Adrenal gland (tissue), 12 donors: ENCODE measurements around the gene CALD1. TPM values are rescaled to one million over a fixed set of nuclear protein-coding genes. Genes with fewer than 3 reads are reported as not detected.
A peak's percentile ranks its signal among the peaks of the same experiment; 100 is the strongest.

Source experiments
- DNase-seq, 7 donors: peaks; one replicate each; pipeline ENCODE4 v3.0.0-alpha.2; 2019 to 2020
- H3K27ac ChIP-seq, 5 donors: fragments of 200-600 bp; sonication (generic) in 4 of 5; 1 replicate in 3 of 5; 2 replicates in 2 of 5; pipeline versions ENCODE4 v1.5.1 to v1.8.0; 2016 to 2020; ENCODE audit warnings: mild to moderate bottlenecking in 1 of 5
- H3K27me3 ChIP-seq: fragments of 200-600 bp; 2 replicates; pipeline ENCODE4 v1.8.0; 2021
- H3K36me3 ChIP-seq, 2 donors: fragments of 200-600 bp; replicated peaks in 1 of 2; 1 replicate in 1 of 2; 2 replicates in 1 of 2; pipeline versions ENCODE4 v1.5.1 to v1.8.0; 2018 to 2022
- H3K4me1 ChIP-seq, 2 donors: fragments of 200-600 bp; replicated peaks in 1 of 2; 1 replicate in 1 of 2; 2 replicates in 1 of 2; pipeline versions ENCODE4 v1.5.1 to v1.8.0; 2018 to 2021
- H3K4me3 ChIP-seq, 4 donors: fragments of 200-600 bp; sonication (generic) in 3 of 4; one replicate each; pipeline ENCODE4 v1.5.1; 2016 to 2018
- H3K9me3 ChIP-seq, 3 donors: fragments of 200-600 bp; sonication (generic) in 1 of 3; replicated peaks in 1 of 3; 1 replicate in 2 of 3; 2 replicates in 1 of 3; pipeline versions ENCODE4 v1.5.1 to v1.8.0; 2016 to 2021
- CTCF ChIP-seq, 6 experiments: fragments of 450-650 bp in 4 of 6; fragments of 200-600 bp in 2 of 6; sonication (generic) in 1 of 6; IDR thresholded peaks; 1 replicate in 5 of 6; 2 replicates in 1 of 6; pipeline versions ENCODE4 v1.5.1 to v1.8.0; 2016 to 2021; ENCODE audit warnings: antibody characterized with exemption in 6 of 6, mild to moderate bottlenecking in 2 of 6, moderate library complexity in 1 of 6
- POLR2A ChIP-seq, 2 donors: fragments of 450-650 bp; IDR thresholded peaks; one replicate each; pipeline ENCODE4 v1.6.1; 2017; ENCODE audit warnings: antibody characterized with exemption in 2 of 2, mild to moderate bottlenecking in 2 of 2, moderate library complexity in 1 of 2
- WGBS, 4 donors: extraction: QIAGEN DNeasy Blood & Tissue Kit in 2 of 4; methylation state at CpG; one replicate each; pipeline versions ENCODE4 v1.1.5 to v1.1.7; 2013 to 2017; 5-methylcytosine and 5-hydroxymethylcytosine counted together
- intact Hi-C, 2 donors: fragments of 100-400 bp; cut with DNase I; formaldehyde crosslinking; loops; one replicate each; pipeline versions ENCODE4 v1.14.1 to v1.15.0; 2022 to 2023
- polyA plus RNA-seq, 3 donors: library from polyadenylated mRNA; stranded (reverse); fragments of 200-250 nt in 2 of 3; fragments of 350-450 nt in 1 of 3; fragmentation: Illumina TruSeq in 1 of 3; extraction: RNeasy Lipid Tissue Mini Kit (QIAGEN cat#74804) in 1 of 3; gene quantifications; one replicate each; pipeline ENCODE4 v1.2.3, GENCODE V29; 2013 to 2014
- total RNA-seq, 9 donors: library from RNA; depleted of rRNA in 4 of 9; stranded (reverse); fragments of >200 nt in 4 of 9; fragments of 120-200 nt in 1 of 9; fragmentation: NEBNext Ultra II Directional in 1 of 9; extraction: Animal tissue kit (Norgen Biotek cat#: 25700) in 1 of 9; gene quantifications; one replicate each; pipeline versions ENCODE4 v1.1.0 to v1.2.4, GENCODE V29; 2013 to 2023
- donor health status: healthy with polysubstance abuse.
- donor health status: Bipolar disorder and iron deficiency.
- donor health status: DM: yes; HTN: yes; CAD: no.
- donor health status: DM: no; HTN: no; CAD: no.
- donor health status: DM: no; HTN: no; CAD: no.
- donor health status: DM: yes; HTN: yes; CAD: no.

CALD1 gene
- total and polyA plus RNA-seq, 12 donors, result 67.5 to 258 (median 199) TPM

- no peak for DNase-seq
- intact Hi-C loops, result no loop called here
- WGBS, 4 donors, result 35 to 53% (median 51%) methylated on average over 2 of the region's 2 CpGs
Observed at GRCh38 chr7:134787064-134787463, 7.6 kb downstream of the CALD1 start.

GRCh38 chr7:134787720-134788119 is 8.3 kb downstream of the CALD1 start:
- Histone ChIP-seq H3K27me3 (no peaks in the 10 kb centered on the region), H3K4me1 (peaks cover 0 to 6% of the 10 kb centered on the region in 2 donors), H3K27ac (peak overlapping the region in 1 of 5 donors; percentile 64), H3K4me3 (no peak overlapping the region), H3K9me3 (no peaks in the 10 kb centered on the region), H3K36me3 (no peaks in the 10 kb centered on the region)
- WGBS, 4 donors, result 56 to 75% (median 57%) methylated on average over 3 of the region's 3 CpGs
- DNase-seq, result no peak
- TF ChIP-seq CTCF (IDR thresholded peaks at IDR 0.05) (no peak), POLR2A (IDR thresholded peaks at IDR 0.05) (no peak)
- intact Hi-C loops, result no loop called here

More at GRCh38 chr7:134787064-134787463, 7.6 kb downstream of the CALD1 start:
- no peaks in the 10 kb centered on the region for H3K9me3 ChIP-seq
- H3K36me3 ChIP-seq, result no peaks in the 10 kb centered on the region
- TF ChIP-seq CTCF (IDR thresholded peaks at IDR 0.05), result no peak
- no peak for TF ChIP-seq POLR2A (IDR thresholded peaks at IDR 0.05)
- peak overlapping the region in 1 of 5 donors; percentile 64 for H3K27ac ChIP-seq
- H3K27me3 ChIP-seq, result no peaks in the 10 kb centered on the region
- peaks cover 0 to 6% of the 10 kb centered on the region in 2 donors for H3K4me1 ChIP-seq
- H3K4me3 ChIP-seq, result no peak overlapping the region

GRCh38 chr7:134788191-134788590 is 8.8 kb downstream of the CALD1 start:
- TF ChIP-seq CTCF (IDR thresholded peaks at IDR 0.05) (no peak), POLR2A (IDR thresholded peaks at IDR 0.05) (no peak)
- Histone ChIP-seq H3K4me1 (peaks cover 0 to 6% of the 10 kb centered on the region in 2 donors), H3K36me3 (no peaks in the 10 kb centered on the region), H3K4me3 (no peak overlapping the region), H3K9me3 (no peaks in the 10 kb centered on the region), H3K27me3 (no peaks in the 10 kb centered on the region), H3K27ac (peak overlapping the region in 1 of 5 donors; percentile 64)
- 90 to 95% (median 94%) methylated on average over 2 of the region's 2 CpGs for WGBS, 4 donors
- intact Hi-C loops, result no loop called here
- DNase-seq, result no peak

- Histone ChIP-seq H3K27me3 (no peaks in the 10 kb centered on the region), H3K27ac (peak overlapping the region in 2 of 5 donors; percentile 57 to 70), H3K36me3 (no peaks in the 10 kb centered on the region), H3K9me3 (no peaks in the 10 kb centered on the region), H3K4me3 (no peak overlapping the region), H3K4me1 (peaks cover 0 to 6% of the 10 kb centered on the region in 2 donors)
- 42 to 57% (median 49%) methylated on average over 2 of the region's 2 CpGs for whole genome bisulfite sequencing, 4 donors
- TF ChIP-seq POLR2A (IDR thresholded peaks at IDR 0.05), result no peak
- TF ChIP-seq CTCF (IDR thresholded peaks at IDR 0.05), result no peak
- DNase-seq, result no peak
- intact Hi-C loops, result no loop called here
Observed at GRCh38 chr7:134789967-134790685, 10.7 kb downstream of the CALD1 start.
